GM23338 (cell line): ENCODE results near the gene CRBN. TPM values are rescaled to one million over a fixed set of nuclear protein-coding genes. Genes with fewer than 3 reads are reported as not detected.
A peak's percentile ranks its signal among the peaks of the same experiment; 100 is the strongest.

Experiments used
- ATAC-seq: fragments of 200-7000 bp; cut with Tn5 transposase; 3 replicates; pipeline ENCODE4 v1.9.1; 2020
- DNase-seq: peaks from one replicate; pipeline ENCODE4 v3.0.0-alpha.2; 2015; ENCODE audit warnings: low spot score
- H2AFZ ChIP-seq: fragments of 200-600 bp; sonication (generic); 2 replicates; pipeline ENCODE4 v1.8.0; 2016; ENCODE audit warnings: antibody characterized with exemption, mild to moderate bottlenecking, moderate library complexity
- H3F3A ChIP-seq: fragments of 200-600 bp; sonication (generic); replicated peaks from 2 replicates; pipeline ENCODE4 v1.8.0; 2017; ENCODE audit warnings: antibody characterized with exemption, mixed run types, low read depth
- H3K27ac ChIP-seq: fragments of 200-600 bp; sonication (generic); 2 replicates; pipeline ENCODE4 v1.6.1; 2016; ENCODE audit warnings: low read depth
- H3K27me3 ChIP-seq: fragments of 200-600 bp; sonication (generic); 2 replicates; pipeline ENCODE4 v1.8.0; 2016; ENCODE audit warnings: mild to moderate bottlenecking, mixed run types, moderate library complexity; ENCODE audit not compliant: insufficient read depth
- H3K36me3 ChIP-seq: fragments of 200-600 bp; sonication (generic); 2 replicates; pipeline ENCODE4 v1.8.0; 2016; ENCODE audit warnings: mild to moderate bottlenecking; ENCODE audit not compliant: insufficient read depth
- H3K4me1 ChIP-seq: fragments of 200-600 bp; sonication (generic); 2 replicates; pipeline ENCODE4 v1.8.0; 2016; ENCODE audit warnings: mild to moderate bottlenecking, moderate library complexity; ENCODE audit not compliant: insufficient read depth
- H3K4me2 ChIP-seq: fragments of 200-600 bp; sonication (generic); 2 replicates; pipeline ENCODE4 v1.7.1; 2017; ENCODE audit warnings: mixed run types
- H3K4me3 ChIP-seq: fragments of 200-600 bp; sonication (generic); 2 replicates; pipeline ENCODE4 v1.6.1; 2016; ENCODE audit warnings: mixed run types
- H3K79me2 ChIP-seq: fragments of 200-600 bp; sonication (generic); replicated peaks from 2 replicates; pipeline ENCODE4 v1.8.0; 2017; ENCODE audit warnings: mild to moderate bottlenecking; ENCODE audit not compliant: insufficient read depth
- H3K9me2 ChIP-seq: fragments of 200-600 bp; sonication (generic); 2 replicates; pipeline ENCODE4 v1.8.0; 2017; ENCODE audit not compliant: insufficient read depth
- H4K20me1 ChIP-seq: fragments of 200-600 bp; sonication (generic); replicated peaks from 2 replicates; pipeline ENCODE4 v1.8.0; 2017; ENCODE audit warnings: mild to moderate bottlenecking; ENCODE audit not compliant: insufficient read depth
- H3K27ac Mint-ChIP-seq: 2 replicates; pipeline ENCODE4 v1.8.0; 2020; ENCODE audit warnings: inconsistent platforms, mild to moderate bottlenecking, moderate library complexity, mixed read lengths
- H3K27me3 Mint-ChIP-seq: 3 replicates; pipeline ENCODE4 v1.8.0; 2022; ENCODE audit warnings: low read depth, mild to moderate bottlenecking, moderate library complexity, mixed read lengths, inconsistent platforms; ENCODE audit not compliant: insufficient read depth, poor library complexity
- H3K36me3 Mint-ChIP-seq: 3 replicates; pipeline ENCODE4 v1.8.0; 2021; ENCODE audit warnings: low read depth, mild to moderate bottlenecking, inconsistent platforms, moderate library complexity, mixed read lengths
- H3K4me1 Mint-ChIP-seq: 3 replicates; pipeline ENCODE4 v1.8.0; 2020; ENCODE audit warnings: mild to moderate bottlenecking, inconsistent platforms, mixed read lengths
- H3K4me3 Mint-ChIP-seq: 3 replicates; pipeline ENCODE4 v1.8.0; 2021; ENCODE audit warnings: moderate library complexity, mild to moderate bottlenecking, inconsistent platforms, mixed read lengths
- H3K9me3 Mint-ChIP-seq: 3 replicates; pipeline ENCODE4 v1.8.0; 2020; ENCODE audit warnings: moderate library complexity, mild to moderate bottlenecking, inconsistent platforms, mixed read lengths
- CREB1 ChIP-seq: fragments of 250-450 bp; sonication (Bioruptor Pico); IDR thresholded peaks from 2 replicates; pipeline ENCODE4 v1.5.0; 2020; ENCODE audit warnings: low read depth, mild to moderate bottlenecking, moderate library complexity
- CTCF ChIP-seq, 2 experiments: fragments of 200-600 bp in 1 of 2; sonication (generic) in 1 of 2; conservative IDR thresholded peaks; 2 replicates each; pipeline versions ENCODE4 v1.5.1 to v1.6.1; 2016 to 2017; ENCODE audit warnings: antibody characterized with exemption in 2 of 2, low read depth in 2 of 2, mild to moderate bottlenecking in 2 of 2, moderate library complexity in 1 of 2
- EZH2 ChIP-seq: fragments of 200-600 bp; sonication (generic); IDR thresholded peaks from one replicate; pipeline ENCODE4 v1.8.0; 2017; ENCODE audit warnings: antibody characterized with exemption, mild to moderate bottlenecking, low read depth; ENCODE audit not compliant: unreplicated experiment
- JUNB ChIP-seq: IDR thresholded peaks from one replicate; pipeline ENCODE4 v1.6.1; 2016; ENCODE audit warnings: antibody characterized with exemption; ENCODE audit not compliant: unreplicated experiment
- NANOG ChIP-seq: IDR thresholded peaks from 2 replicates; pipeline ENCODE4 v1.6.1; 2016; ENCODE audit warnings: antibody characterized with exemption, borderline replicate concordance
- POLR2AphosphoS5 ChIP-seq: IDR thresholded peaks from 2 replicates; pipeline ENCODE4 v1.6.1; 2016; ENCODE audit warnings: antibody characterized with exemption, low read depth
- STAT1 ChIP-seq: IDR thresholded peaks from one replicate; pipeline ENCODE4 v1.6.1; 2016; ENCODE audit warnings: antibody characterized with exemption; ENCODE audit not compliant: unreplicated experiment
- ZNF114 ChIP-seq: fragments of 250-450 bp; sonication (Bioruptor Pico); IDR thresholded peaks from 2 replicates; pipeline ENCODE4 v1.5.0; 2020; ENCODE audit warnings: mild to moderate bottlenecking, moderate library complexity
- ZNF331 ChIP-seq: fragments of 250-450 bp; sonication (Bioruptor Pico); IDR thresholded peaks from 2 replicates; pipeline ENCODE4 v1.5.0; 2020; ENCODE audit warnings: low read depth, mild to moderate bottlenecking, moderate library complexity
- ZNF462 ChIP-seq: fragments of 250-450 bp; sonication (Bioruptor Pico); IDR thresholded peaks from 2 replicates; pipeline ENCODE4 v1.5.0; 2020; ENCODE audit warnings: mild to moderate bottlenecking, moderate library complexity
- polyA plus RNA-seq: library from polyadenylated mRNA; unstranded; fragments of >200 nt; fragmentation: Nextera tagmentation; extraction: Ambion mirVana; gene quantifications from 2 replicates; pipeline ENCODE4 v1.2.1, GENCODE V29; 2016
- total RNA-seq: library from RNA; depleted of rRNA; stranded (reverse); fragments of >200 nt; shearing (Covaris generic); gene quantifications from 2 replicates; pipeline ENCODE4 v1.2.3, GENCODE V29; 2014
- TF ChIP-seq, protein P1 (sequence below): IDR thresholded peaks from one replicate; pipeline ENCODE4 v1.6.1; 2018; ENCODE audit warnings: antibody characterized with exemption; ENCODE audit not compliant: unreplicated experiment

CRBN gene
- total and polyA plus RNA-seq, 2 experiments from 2014 or later = 33.6 to 41.7 TPM

GRCh38 chr3:3125977-3126376 is 53.5 kb downstream of the CRBN start:
- H3K27ac ChIP-seq = peak overlapping the region; percentile 36
- Mint-ChIP-seq H3K36me3 (peaks cover 33% of the 10 kb centered on the region), H3K27ac (no peak overlapping the region), H3K27me3 (peaks cover 7% of the 10 kb centered on the region), H3K4me1 (peaks cover 6% of the 10 kb centered on the region; the same call in 2 of the 3 replicates), H3K9me3 (peaks cover 53% of the 10 kb centered on the region), H3K4me3 (peak overlapping the region; percentile 96)
- no peaks in the 10 kb centered on the region for H3K9me2 ChIP-seq
- peak overlapping the region; percentile 97 for H3K4me3 ChIP-seq
- ATAC-seq (no peak), DNase-seq (no peak)
- H3K4me1 ChIP-seq = peaks cover 6% of the 10 kb centered on the region; the same call in 1 of the 2 replicates
- peaks cover 27% of the 10 kb centered on the region for H3K79me2 ChIP-seq
- 0 out of 2 replicates have a peak, but pooled peaks cover 7% of the 10 kb centered on the region for H4K20me1 ChIP-seq
- H2AFZ ChIP-seq = peak overlapping the region; percentile 92
- no peaks in the 10 kb centered on the region for H3K27me3 ChIP-seq
- H3K36me3 ChIP-seq = peaks cover 22% of the 10 kb centered on the region
- peak overlapping the region; percentile 78 for H3K4me2 ChIP-seq
- TF ChIP-seq NANOG (no peak), JUNB (no peak), EZH2 (no peak), CTCF (conservative IDR thresholded peaks at IDR 0.05; ENCODE audit: low read depth in 2 of 2) (no peak)
- TF ChIP-seq, protein P1, sequence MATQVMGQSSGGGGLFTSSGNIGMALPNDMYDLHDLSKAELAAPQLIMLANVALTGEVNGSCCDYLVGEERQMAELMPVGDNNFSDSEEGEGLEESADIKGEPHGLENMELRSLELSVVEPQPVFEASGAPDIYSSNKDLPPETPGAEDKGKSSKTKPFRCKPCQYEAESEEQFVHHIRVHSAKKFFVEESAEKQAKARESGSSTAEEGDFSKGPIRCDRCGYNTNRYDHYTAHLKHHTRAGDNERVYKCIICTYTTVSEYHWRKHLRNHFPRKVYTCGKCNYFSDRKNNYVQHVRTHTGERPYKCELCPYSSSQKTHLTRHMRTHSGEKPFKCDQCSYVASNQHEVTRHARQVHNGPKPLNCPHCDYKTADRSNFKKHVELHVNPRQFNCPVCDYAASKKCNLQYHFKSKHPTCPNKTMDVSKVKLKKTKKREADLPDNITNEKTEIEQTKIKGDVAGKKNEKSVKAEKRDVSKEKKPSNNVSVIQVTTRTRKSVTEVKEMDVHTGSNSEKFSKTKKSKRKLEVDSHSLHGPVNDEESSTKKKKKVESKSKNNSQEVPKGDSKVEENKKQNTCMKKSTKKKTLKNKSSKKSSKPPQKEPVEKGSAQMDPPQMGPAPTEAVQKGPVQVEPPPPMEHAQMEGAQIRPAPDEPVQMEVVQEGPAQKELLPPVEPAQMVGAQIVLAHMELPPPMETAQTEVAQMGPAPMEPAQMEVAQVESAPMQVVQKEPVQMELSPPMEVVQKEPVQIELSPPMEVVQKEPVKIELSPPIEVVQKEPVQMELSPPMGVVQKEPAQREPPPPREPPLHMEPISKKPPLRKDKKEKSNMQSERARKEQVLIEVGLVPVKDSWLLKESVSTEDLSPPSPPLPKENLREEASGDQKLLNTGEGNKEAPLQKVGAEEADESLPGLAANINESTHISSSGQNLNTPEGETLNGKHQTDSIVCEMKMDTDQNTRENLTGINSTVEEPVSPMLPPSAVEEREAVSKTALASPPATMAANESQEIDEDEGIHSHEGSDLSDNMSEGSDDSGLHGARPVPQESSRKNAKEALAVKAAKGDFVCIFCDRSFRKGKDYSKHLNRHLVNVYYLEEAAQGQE = no peak
- peaks cover 7% of the 10 kb centered on the region; the same call in 1 of the 2 replicates for H3F3A ChIP-seq

GRCh38 chr3:3119393-3119851 is 60.1 kb downstream of the CRBN start:
- peaks cover 94% of the 10 kb centered on the region for H3K9me3 Mint-ChIP-seq
- no peak overlapping the region for H3K27ac Mint-ChIP-seq
- no peaks in the 10 kb centered on the region for H3K4me1 ChIP-seq
- no peak for ATAC-seq
- no peaks in the 10 kb centered on the region for H3K36me3 ChIP-seq
- no peaks in the 10 kb centered on the region for H3K27me3 ChIP-seq
- no peak overlapping the region for H2AFZ ChIP-seq
- peaks cover 10% of the 10 kb centered on the region; the same call in 1 of the 3 replicates for H3K36me3 Mint-ChIP-seq
- no peaks in the 10 kb centered on the region for H3K79me2 ChIP-seq
- H3K4me1 Mint-ChIP-seq = no peaks in the 10 kb centered on the region
- peaks cover 1% of the 10 kb centered on the region for H3K27me3 Mint-ChIP-seq
- H3K9me2 ChIP-seq = no peaks in the 10 kb centered on the region
- H3K27ac ChIP-seq = no peak overlapping the region
- no peak overlapping the region for H3K4me3 ChIP-seq
- no peak for DNase-seq
- no peak overlapping the region for H3K4me2 ChIP-seq
- H4K20me1 ChIP-seq = no peaks in the 10 kb centered on the region
- H3K4me3 Mint-ChIP-seq = no peak overlapping the region
- no peaks in the 10 kb centered on the region for H3F3A ChIP-seq
- TF ChIP-seq ZNF114 (CRISPR knock-in tag) (no peak), NANOG (no peak), CREB1 (no peak), ZNF331 (no peak), POLR2AphosphoS5 (no peak), EZH2 (no peak), ZNF462 (CRISPR knock-in tag) (no peak), STAT1 (no peak)
